Dermis microvascular lymphatic vessel endothelial cell (primary cell): ENCODE measurements around the gene IGSF9. TPM values are rescaled to one million over a fixed set of nuclear protein-coding genes. Genes with fewer than 3 reads are reported as not detected.

ENCODE experiments used
- total RNA-seq: library from RNA; depleted of rRNA; stranded (reverse); fragments of >200 nt; gene quantifications from 2 replicates; pipeline ENCODE4 v1.2.1, GENCODE V29; 2014

IGSF9 gene
- total RNA-seq, 1 donor from 2014 or later = not detected

Other genes starting within 250 kb of the IGSF9 start
- not detected in 2 replicates for gene CRP, start 231.0 kb downstream of the IGSF9 start, total RNA-seq
- gene DUSP23, start 164.7 kb downstream of the IGSF9 start, total RNA-seq = 14.9 and 18.1 TPM in 2 replicates
- not detected in 2 replicates for gene FCRL6, start 143.3 kb downstream of the IGSF9 start, total RNA-seq
- gene SLAMF8, start 118.7 kb downstream of the IGSF9 start, total RNA-seq = not detected in 2 replicates
- gene VSIG8, start 83.0 kb downstream of the IGSF9 start, total RNA-seq = not detected in 2 replicates
- 0.13 and 0.51 TPM in 2 replicates for gene CFAP45, start 45.4 kb downstream of the IGSF9 start, total RNA-seq
- gene TAGLN2, start 20.1 kb downstream of the IGSF9 start, total RNA-seq = 136 and 182 TPM in 2 replicates
- gene SLAMF9, start 8.6 kb upstream of the IGSF9 start, total RNA-seq = not detected in 2 replicates
- gene PIGM, start 86.4 kb upstream of the IGSF9 start, total RNA-seq = 2.3 and 3.5 TPM in 2 replicates
- gene KCNJ10, start 124.5 kb upstream of the IGSF9 start, total RNA-seq = not detected in 2 replicates
- not detected in 2 replicates for gene KCNJ9, start 135.9 kb upstream of the IGSF9 start, total RNA-seq
- 5.6 and 9.2 TPM in 2 replicates for gene IGSF8, start 153.0 kb upstream of the IGSF9 start, total RNA-seq
- gene ATP1A2, start 170.1 kb upstream of the IGSF9 start, total RNA-seq = not detected in 2 replicates
- gene ATP1A4, start 206.0 kb upstream of the IGSF9 start, total RNA-seq = not detected in 2 replicates
- not detected in 2 replicates for gene CASQ1, start 245.0 kb upstream of the IGSF9 start, total RNA-seq